Stimulated activated CD8-positive, alpha-beta memory T cell treated with anti-CD3 and anti-CD28 coated beads, Interleukin-12 subunit alpha, Interleukin-12 subunit beta, amount 100 ng/mL, for 1 hour (primary cell): ENCODE measurements around the gene NLRP13.

ENCODE experiments used
- DNase-seq: peaks from one replicate; pipeline ENCODE4 v3.0.0-alpha.2; 2020; ENCODE audit warnings: low read depth

NLRP13 gene

GRCh38 chr19:55901369-55902079 lies 30.6 kb downstream of the NLRP13 start:
- DNase-seq = no peak

- no peak for DNase-seq
Measured at GRCh38 chr19:55898911-55899310, 33.2 kb downstream of the NLRP13 start.

GRCh38 chr19:55882626-55883025 lies 49.5 kb downstream of the NLRP13 start:
- DNase-seq = no peak

GRCh38 chr19:55877211-55877610 lies 54.9 kb downstream of the NLRP13 start:
- no peak for DNase-seq

DNA sequence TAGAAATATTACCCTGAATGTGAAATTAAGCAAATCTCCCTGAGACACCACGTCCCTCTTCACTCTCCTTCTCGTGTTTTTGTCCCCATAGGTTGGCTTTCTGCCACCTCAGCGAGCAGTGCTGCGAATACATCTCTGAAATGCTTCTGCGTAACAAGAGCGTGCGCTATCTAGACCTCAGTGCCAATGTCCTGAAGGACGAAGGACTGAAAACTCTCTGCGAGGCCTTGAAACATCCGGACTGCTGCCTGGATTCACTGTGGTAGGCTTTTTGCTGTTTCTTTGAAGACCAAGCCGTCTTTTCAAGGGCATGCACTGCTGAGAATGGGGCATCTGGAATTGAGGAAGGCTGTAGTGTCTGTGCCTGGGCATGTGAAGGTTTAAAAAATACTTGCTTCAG lies 61.4 kb downstream of the NLRP13 start:
- no peak for DNase-seq

GRCh38 chr19:55867101-55867500 lies 65.0 kb downstream of the NLRP13 start:
- no peak for DNase-seq

GRCh38 chr19:55866521-55866920 lies 65.6 kb downstream of the NLRP13 start:
- DNase-seq = no peak

DNA sequence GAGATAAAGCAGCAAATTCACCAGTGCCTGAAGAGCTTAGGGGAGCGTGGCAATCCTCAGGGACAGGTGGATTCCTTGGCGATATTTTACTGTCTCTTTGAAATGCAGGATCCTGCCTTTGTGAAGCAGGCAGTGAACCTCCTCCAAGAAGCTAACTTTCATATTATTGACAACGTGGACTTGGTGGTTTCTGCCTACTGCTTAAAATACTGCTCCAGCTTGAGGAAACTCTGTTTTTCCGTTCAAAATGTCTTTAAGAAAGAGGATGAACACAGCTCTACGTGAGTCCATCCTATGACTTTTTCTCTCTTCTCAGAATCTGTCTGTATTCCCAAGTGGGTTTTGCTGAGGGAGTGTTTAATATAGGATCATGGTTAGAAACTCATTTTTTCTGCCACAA lies 73.2 kb downstream of the NLRP13 start:
- DNase-seq = no peak

- no peak for DNase-seq
Measured at GRCh38 chr19:55858401-55858800, 73.7 kb downstream of the NLRP13 start.

- no peak for DNase-seq
Measured at GRCh38 chr19:55857974-55858373, 74.2 kb downstream of the NLRP13 start.

- DNase-seq = no peak
Measured at GRCh38 chr19:55857149-55857548, 75.0 kb downstream of the NLRP13 start.

- DNase-seq = no peak
Measured at GRCh38 chr19:55855160-55855559, 77.0 kb downstream of the NLRP13 start.
